PC-9 (cell line): Measurements from ENCODE around the gene KRTAP19-7. TPM values are rescaled to one million over a fixed set of nuclear protein-coding genes. Genes with fewer than 3 reads are reported as not detected.

Experiments
- BruUV-seq: library from RNA; stranded (reverse); fragments of 400-500 nt; replicated peaks from 2 replicates; lab custom pipeline; 2021; lab: Mats Ljungman, UMichigan
- CTCF ChIA-PET: fragments of 300-600 bp; sonication (Branson Sonifier 250); formaldehyde crosslinking; loops from one replicate; lab custom pipeline; 2022; ENCODE audit warnings: antibody characterized with exemption; lab: Charles Lee
- POLR2A ChIA-PET: fragments of 300-600 bp; sonication (Branson Sonifier 250); formaldehyde crosslinking; loops from one replicate; lab custom pipeline; 2022; ENCODE audit warnings: antibody characterized with exemption; ENCODE audit not compliant: unreplicated experiment; lab: Charles Lee
- DNase-seq, 2 experiments: peaks; one replicate each; pipeline versions ENCODE4 v3.0.0 to v3.0.0-alpha.2; 2015 to 2022; ENCODE audit warnings: mixed read lengths in 1 of 2
- H2AFZ ChIP-seq: fragments of 200-600 bp; sonication (generic); 2 replicates; pipeline ENCODE4 v1.8.1; 2017; ENCODE audit warnings: antibody characterized with exemption
- H3F3A ChIP-seq: fragments of 200-600 bp; sonication (generic); 2 replicates; pipeline ENCODE4 v1.8.1; 2017; ENCODE audit warnings: antibody characterized with exemption, mild to moderate bottlenecking, low read depth; ENCODE audit not compliant: insufficient read depth
- H3K27ac ChIP-seq: fragments of 200-600 bp; sonication (generic); 2 replicates; pipeline ENCODE4 v1.6.1; 2016; ENCODE audit warnings: mixed run types
- H3K27me3 ChIP-seq: fragments of 200-600 bp; sonication (generic); 2 replicates; pipeline ENCODE4 v1.6.1; 2016; ENCODE audit warnings: low read depth, mixed run types; ENCODE audit not compliant: insufficient read depth
- H3K36me3 ChIP-seq: fragments of 200-600 bp; sonication (generic); 2 replicates; pipeline ENCODE4 v1.6.1; 2016; ENCODE audit warnings: low read depth, mixed run types
- H3K4me1 ChIP-seq: fragments of 200-600 bp; sonication (generic); replicated peaks from 2 replicates; pipeline ENCODE4 v1.6.1; 2016; ENCODE audit warnings: mixed run types; ENCODE audit not compliant: insufficient read depth
- H3K4me2 ChIP-seq: fragments of 200-600 bp; sonication (generic); 2 replicates; pipeline ENCODE4 v1.6.1; 2017; ENCODE audit warnings: mixed run types
- H3K4me3 ChIP-seq: fragments of 200-600 bp; sonication (generic); 2 replicates; pipeline ENCODE4 v1.6.1; 2016; ENCODE audit warnings: mixed run types
- H3K79me2 ChIP-seq: fragments of 200-600 bp; sonication (generic); 2 replicates; pipeline ENCODE4 v1.6.1; 2017; ENCODE audit warnings: low read depth, mixed run types
- H3K9me2 ChIP-seq: fragments of 200-600 bp; sonication (generic); 2 replicates; pipeline ENCODE4 v1.8.1; 2017; ENCODE audit warnings: mild to moderate bottlenecking; ENCODE audit not compliant: insufficient read depth
- H3K9me3 ChIP-seq: fragments of 200-600 bp; sonication (generic); 2 replicates; pipeline ENCODE4 v1.8.1; 2016; ENCODE audit warnings: low read depth; ENCODE audit not compliant: insufficient read depth
- H4K20me1 ChIP-seq: fragments of 200-600 bp; sonication (generic); 2 replicates; pipeline ENCODE4 v1.8.1; 2017; ENCODE audit not compliant: insufficient read depth
- CTCF ChIP-seq: fragments of 200-600 bp; sonication (generic); conservative IDR thresholded peaks from 2 replicates; pipeline ENCODE4 v1.6.1; 2017; ENCODE audit warnings: mixed run types, antibody characterized with exemption, mild to moderate bottlenecking, moderate library complexity
- EZH2 ChIP-seq: fragments of 200-600 bp; sonication (generic); IDR thresholded peaks from 2 replicates; pipeline ENCODE4 v1.8.0; 2017; ENCODE audit warnings: antibody characterized with exemption, low read depth
- intact Hi-C: fragments of 100-400 bp; cut with micrococcal nuclease; formaldehyde crosslinking; loops from one replicate; pipeline ENCODE4 v1.10.0; 2022; ENCODE audit not compliant: unreplicated experiment
- total RNA-seq: library from RNA; stranded (reverse); gene quantifications from 2 replicates; pipeline ENCODE4 v1.2.3, GENCODE V29; 2021

Gene KRTAP19-7
- total RNA-seq, 1 experiment from 2014 or later: not detected

GRCh38 chr21:30552782-30553181, 8.3 kb downstream of the KRTAP19-7 start:
- ChIA-PET POLR2A (no interaction called here), CTCF (no interaction called here)
- no peak overlapping the region for H3K4me3 ChIP-seq
- no peaks in the 10 kb centered on the region for H3K36me3 ChIP-seq
- no peak for DNase-seq
- H3K27ac ChIP-seq: no peak overlapping the region
- no peaks in the 10 kb centered on the region for H4K20me1 ChIP-seq
- H3K79me2 ChIP-seq: no peaks in the 10 kb centered on the region
- no peaks in the 10 kb centered on the region for H3K9me2 ChIP-seq
- no TSS peak for BruUV-seq
- no peaks in the 10 kb centered on the region for H3F3A ChIP-seq
- no peak for TF ChIP-seq EZH2
- TF ChIP-seq CTCF: no peak
- H2AFZ ChIP-seq: no peak overlapping the region
- H3K4me2 ChIP-seq: no peak overlapping the region
- H3K27me3 ChIP-seq: no peaks in the 10 kb centered on the region
- intact Hi-C loops: no loop called here
- no peaks in the 10 kb centered on the region for H3K9me3 ChIP-seq
- no peaks in the 10 kb centered on the region for H3K4me1 ChIP-seq

- no peak within 1 kb of the TSS for H3K4me2 ChIP-seq
- H3K36me3 ChIP-seq: no peaks in the 10 kb centered on the region
- no peak within 1 kb of the TSS for H2AFZ ChIP-seq
- H3K79me2 ChIP-seq: no peaks in the 10 kb centered on the region
- H3K9me2 ChIP-seq: no peaks in the 10 kb centered on the region
- no peaks in the 10 kb centered on the region for H3K27me3 ChIP-seq
- POLR2A ChIA-PET: no interaction called here
- no peaks in the 10 kb centered on the region for H3K4me1 ChIP-seq
- CTCF ChIA-PET: no interaction called here
- H3K4me3 ChIP-seq: no peak within 1 kb of the TSS
- intact Hi-C loops: no loop called here
- TF ChIP-seq CTCF (no peak), EZH2 (no peak)
- no peaks in the 10 kb centered on the region for H3F3A ChIP-seq
- no peaks in the 10 kb centered on the region for H3K9me3 ChIP-seq
- H4K20me1 ChIP-seq: no peaks in the 10 kb centered on the region
- DNase-seq: no peak
- BruUV-seq: no TSS peak
- no peak within 1 kb of the TSS for H3K27ac ChIP-seq
Measured at GRCh38 chr21:30541764-30542163, 19.4 kb downstream of the KRTAP19-7 start, which contains the start of gene KRTAP19-6. Gene KRTAP19-6 (minus strand): TSS chr21:30541864. CDS start chr21:30541833, 31 bp downstream.

- intact Hi-C loops: no loop called here
- no peak overlapping the region for H3K27ac ChIP-seq
- POLR2A ChIA-PET: no interaction called here
- H3K36me3 ChIP-seq: no peaks in the 10 kb centered on the region
- no peaks in the 10 kb centered on the region for H3K79me2 ChIP-seq
- TF ChIP-seq EZH2 (no peak), CTCF (no peak)
- no peaks in the 10 kb centered on the region for H3K27me3 ChIP-seq
- H2AFZ ChIP-seq: no peak overlapping the region
- no peaks in the 10 kb centered on the region for H3F3A ChIP-seq
- DNase-seq: no peak
- H3K9me2 ChIP-seq: no peaks in the 10 kb centered on the region
- no peaks in the 10 kb centered on the region for H3K4me1 ChIP-seq
- H3K4me3 ChIP-seq: no peak overlapping the region
- H3K9me3 ChIP-seq: no peaks in the 10 kb centered on the region
- no TSS peak for BruUV-seq
- H4K20me1 ChIP-seq: no peaks in the 10 kb centered on the region
- no peak overlapping the region for H3K4me2 ChIP-seq
- CTCF ChIA-PET: no interaction called here
Measured at GRCh38 chr21:30518876-30519275, 42.2 kb downstream of the KRTAP19-7 start.
